Activated naive CD4-positive, alpha-beta T cell treated with anti-CD3 and anti-CD28 coated beads, Interleukin-2, amount 50 U/mL, for 16 hours (primary cell): ENCODE measurements around the gene ABI3BP.

Experiments
- DNase-seq: peaks from one replicate; pipeline ENCODE4 v3.0.0-alpha.2; 2020

Gene ABI3BP

DNA sequence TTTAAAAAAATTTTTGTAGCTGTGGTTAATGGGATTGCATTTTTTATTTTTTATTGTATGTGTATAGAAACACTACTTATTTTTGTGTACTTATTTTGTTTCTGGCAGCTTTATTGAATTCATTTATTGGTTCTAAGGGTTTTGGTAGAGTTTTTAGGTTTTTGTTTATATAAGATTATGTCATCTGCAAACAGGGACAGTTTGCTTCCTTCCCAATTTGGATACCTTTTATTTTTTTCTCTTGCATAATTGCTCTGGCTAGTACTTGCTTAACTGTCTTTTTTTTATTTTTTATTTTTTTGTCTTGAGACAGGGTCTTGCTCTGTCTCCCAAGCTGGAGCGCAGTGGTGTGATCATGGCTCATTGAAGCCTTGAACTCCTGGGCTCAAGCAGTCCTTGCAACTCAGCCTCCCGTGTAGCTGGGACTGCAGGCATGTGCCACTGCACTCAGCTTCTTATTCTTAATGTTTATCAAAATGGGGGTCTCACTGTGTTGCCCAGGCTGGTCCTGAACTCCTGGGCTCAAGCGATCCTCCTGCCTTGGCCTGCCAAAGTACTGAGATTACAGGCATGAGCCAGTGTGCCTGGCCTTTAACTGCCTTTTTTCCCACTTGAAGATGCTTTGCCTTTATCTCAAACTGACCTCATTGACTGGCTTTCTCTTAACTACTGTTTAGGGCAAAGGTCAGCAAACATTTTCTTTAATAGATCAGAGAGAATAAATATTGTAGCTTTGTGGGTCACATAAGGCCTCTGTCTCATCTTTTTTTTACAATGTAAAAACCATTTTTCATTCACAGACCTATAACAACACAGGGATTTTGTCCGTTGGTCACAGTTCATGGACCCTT is 275.4 kb downstream of the ABI3BP start:
- no peak for DNase-seq

GRCh38 chr3:100717063-100717462 is 276.2 kb downstream of the ABI3BP start:
- no peak for DNase-seq

DNA sequence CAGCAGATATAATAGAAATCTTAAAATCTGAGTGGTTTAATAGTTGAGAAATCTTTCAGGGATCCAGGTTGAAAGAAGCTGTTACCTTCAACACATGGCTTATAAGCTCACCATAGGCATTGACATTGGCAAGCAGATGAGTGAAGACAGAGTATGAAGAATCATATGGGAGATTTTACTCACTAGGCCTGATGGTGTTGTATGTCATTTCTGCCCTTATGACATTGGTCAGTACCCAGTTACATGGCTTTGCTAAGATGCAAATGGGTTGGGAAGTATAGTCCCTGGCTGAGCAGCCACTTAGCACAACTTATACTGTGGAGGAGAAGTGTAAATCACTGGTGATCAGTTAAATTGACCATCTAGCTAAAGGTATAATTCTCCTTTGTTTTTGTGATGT is 278.0 kb downstream of the ABI3BP start:
- no peak for DNase-seq

GRCh38 chr3:100710261-100710968 is 282.8 kb downstream of the ABI3BP start:
- DNase-seq, result peak; percentile 75

GRCh38 chr3:100709842-100710260 is 283.4 kb downstream of the ABI3BP start:
- peak; percentile 44 for DNase-seq

- peak; percentile 96 for DNase-seq
Measured at GRCh38 chr3:100708989-100709841, 284.0 kb downstream of the ABI3BP start, which contains the start of gene TFG. TFG (plus strand) TSS chr3:100709494; CDS start chr3:100713686, 4,192 bp downstream.

DNA sequence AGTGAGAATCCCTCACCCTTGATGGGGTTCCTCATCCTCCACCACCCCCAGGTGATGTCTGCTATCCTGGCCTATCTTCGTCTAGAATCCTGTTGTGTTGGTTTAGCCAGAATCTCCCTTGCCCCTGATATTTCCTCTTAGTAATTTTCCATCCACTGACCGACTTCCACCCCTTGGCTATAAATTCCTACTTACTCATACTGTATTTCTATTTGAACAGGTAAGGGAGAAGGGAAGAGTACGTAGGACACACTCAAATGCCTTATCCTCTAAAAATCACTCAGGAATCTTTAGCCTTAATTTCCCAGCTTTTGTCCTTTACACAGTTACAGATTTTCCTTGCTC is 284.6 kb downstream of the ABI3BP start:
- DNase-seq, result no peak

DNA sequence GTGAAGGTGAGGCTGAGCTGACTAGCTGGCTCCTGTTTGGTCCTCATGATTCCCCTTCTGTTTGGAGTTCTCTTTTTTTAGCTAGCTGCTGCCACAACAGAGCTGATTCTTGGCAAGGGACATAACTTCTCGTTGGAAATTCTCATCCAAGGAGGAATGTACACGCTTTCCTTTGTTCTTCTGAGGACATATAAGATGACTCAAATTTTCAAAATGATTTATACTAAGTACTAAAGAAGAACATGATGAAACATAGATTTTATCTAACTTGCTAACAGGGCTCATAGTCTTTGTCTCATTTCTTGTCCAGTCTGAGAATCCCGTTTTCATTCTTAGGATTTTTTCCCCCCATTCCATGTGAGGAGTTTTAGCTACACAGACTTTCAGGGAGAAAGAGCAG is 286.9 kb downstream of the ABI3BP start:
- no peak for DNase-seq

- no peak for DNase-seq
Measured at GRCh38 chr3:100703865-100704264, 289.4 kb downstream of the ABI3BP start.

- no peak for DNase-seq
Measured at GRCh38 chr3:100702980-100703345, 290.3 kb downstream of the ABI3BP start.

GRCh38 chr3:100702082-100702979 is 290.9 kb downstream of the ABI3BP start:
- DNase-seq, result no peak

DNA sequence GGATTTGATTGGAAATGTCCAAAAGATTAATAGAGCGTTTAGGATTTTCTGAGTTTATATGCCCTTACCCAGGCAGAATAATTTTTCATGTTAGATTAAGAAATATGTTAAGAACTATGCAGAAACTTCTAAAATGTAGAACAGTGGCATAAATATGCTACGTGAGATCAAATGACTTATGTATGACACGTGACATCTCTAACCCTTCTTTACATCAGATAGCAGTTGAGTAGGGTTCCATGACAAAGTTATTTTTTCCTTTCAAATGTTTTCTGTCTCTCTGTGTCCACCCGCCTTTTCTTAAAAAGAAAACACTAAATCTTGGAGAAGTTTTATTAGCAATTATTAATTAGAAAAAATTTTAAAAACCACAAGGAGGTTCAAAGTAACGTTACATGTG is 292.5 kb downstream of the ABI3BP start:
- no peak for DNase-seq
